ENCODE results near the gene METTL16.
"Not testable (repeated sequence)": the region's sequence is repeated elsewhere in the genome, so short reads cannot be mapped to it uniquely, and the experiment has no call there.

Gene METTL16

GRCh38 chr17:2511462-2512369, at the start of gene METTL16:
TSS of gene METTL16 (minus strand) at chr17:2511888. CDS start at chr17:2502331, 9,557 bp downstream.
- peak; percentile 95 for DNase-seq (ENCODE audit: low read depth, low spot score)

- no peak for DNase-seq (ENCODE audit: low read depth, low spot score)
Measured at GRCh38 chr17:2560658-2561057, 49.0 kb upstream of the METTL16 start.

GRCh38 chr17:2551928-2552327, 40.2 kb upstream of the METTL16 start:
- no peak for DNase-seq (ENCODE audit: low read depth, low spot score)

- DNase-seq (ENCODE audit: low read depth, low spot score), result no peak
Measured at GRCh38 chr17:2551493-2551892, 39.8 kb upstream of the METTL16 start.

GRCh38 chr17:2549392-2550211, 37.9 kb upstream of the METTL16 start:
- no peak for DNase-seq (ENCODE audit: low read depth, low spot score)

- DNase-seq (ENCODE audit: low read depth, low spot score), result not testable (repeated sequence)
Measured at GRCh38 chr17:2548026-2548425, 36.3 kb upstream of the METTL16 start.

- no peak for DNase-seq (ENCODE audit: low read depth, low spot score)
Measured at GRCh38 chr17:2547176-2547575, 35.5 kb upstream of the METTL16 start.

GRCh38 chr17:2545393-2545792, 33.7 kb upstream of the METTL16 start:
- no peak for DNase-seq (ENCODE audit: low read depth, low spot score)

GRCh38 chr17:2542456-2542855, 30.8 kb upstream of the METTL16 start:
- DNase-seq (ENCODE audit: low read depth, low spot score), result no peak

GRCh38 chr17:2542056-2542455, 30.4 kb upstream of the METTL16 start:
- no peak for DNase-seq (ENCODE audit: low read depth, low spot score)

- DNase-seq (ENCODE audit: low read depth, low spot score), result not testable (repeated sequence)
Measured at GRCh38 chr17:2537579-2537978, 25.9 kb upstream of the METTL16 start.

- DNase-seq (ENCODE audit: low read depth, low spot score), result no peak
Measured at GRCh38 chr17:2532146-2532720, 20.5 kb upstream of the METTL16 start.

GRCh38 chr17:2531243-2531954, 19.7 kb upstream of the METTL16 start:
- DNase-seq (ENCODE audit: low read depth, low spot score), result not testable (repeated sequence)

GRCh38 chr17:2521775-2522410, 10.2 kb upstream of the METTL16 start:
- DNase-seq (ENCODE audit: low read depth, low spot score), result not testable (repeated sequence)

GRCh38 chr17:2521257-2521656, 9.6 kb upstream of the METTL16 start:
- DNase-seq (ENCODE audit: low read depth, low spot score), result no peak

- no peak for DNase-seq (ENCODE audit: low read depth, low spot score)
Measured at GRCh38 chr17:2517539-2517938, 5.9 kb upstream of the METTL16 start.

GRCh38 chr17:2511138-2511461, 588 bp downstream of the METTL16 start:
- DNase-seq (ENCODE audit: low read depth, low spot score), result no peak

- DNase-seq (ENCODE audit: low read depth, low spot score), result no peak
Measured at GRCh38 chr17:2510559-2510958, 1.1 kb downstream of the METTL16 start.

- no peak for DNase-seq (ENCODE audit: low read depth, low spot score)
Measured at GRCh38 chr17:2508035-2508434, 3.7 kb downstream of the METTL16 start.

GRCh38 chr17:2507015-2507414, 4.7 kb downstream of the METTL16 start:
- not testable (repeated sequence) for DNase-seq (ENCODE audit: low read depth, low spot score)

- no peak for DNase-seq (ENCODE audit: low read depth, low spot score)
Measured at GRCh38 chr17:2503627-2504026, 8.1 kb downstream of the METTL16 start.
